Activated CD8-positive, alpha-beta T cell treated with anti-CD3 and anti-CD28 coated beads for 36 hours (primary cell): ENCODE results near the gene KIF17. TPM values are rescaled to one million over a fixed set of nuclear protein-coding genes. Genes with fewer than 3 reads are reported as not detected.

Experiments used
- ATAC-seq: fragments of 200-7000 bp; cut with Tn5 transposase; one replicate; pipeline ENCODE4 v1.10.0; 2021; ENCODE audit warnings: mild to moderate bottlenecking, moderate library complexity
- CTCF ChIA-PET: fragments of 350-600 bp; sonication (Branson Sonifier 250); formaldehyde crosslinking; loops from one replicate; lab custom pipeline; 2021; ENCODE audit warnings: antibody characterized with exemption; lab: Charles Lee
- POLR2A ChIA-PET: fragments of 350-600 bp; sonication (Branson Sonifier 250); formaldehyde crosslinking; loops from one replicate; lab custom pipeline; 2021; ENCODE audit warnings: antibody characterized with exemption; lab: Charles Lee
- DNase-seq: peaks from one replicate; pipeline ENCODE4 v3.0.0-alpha.2; 2020
- H3K27ac Mint-ChIP-seq: one replicate; pipeline ENCODE4 v1.8.0; 2021; ENCODE audit warnings: mild to moderate bottlenecking, mixed read lengths
- H3K27me3 Mint-ChIP-seq: one replicate; pipeline ENCODE4 v1.8.0; 2021; ENCODE audit warnings: mixed read lengths
- H3K36me3 Mint-ChIP-seq: one replicate; pipeline ENCODE4 v1.8.0; 2021; ENCODE audit warnings: low read depth, mixed read lengths
- H3K4me1 Mint-ChIP-seq: one replicate; pipeline ENCODE4 v1.8.0; 2021; ENCODE audit warnings: low read depth, mixed read lengths
- H3K4me3 Mint-ChIP-seq: one replicate; pipeline ENCODE4 v1.8.0; 2021; ENCODE audit warnings: mild to moderate bottlenecking, moderate library complexity, mixed read lengths
- H3K9me3 Mint-ChIP-seq: one replicate; pipeline ENCODE4 v1.8.0; 2021; ENCODE audit warnings: mixed read lengths
- intact Hi-C: fragments of 100-400 bp; cut with micrococcal nuclease; formaldehyde crosslinking; loops from one replicate; pipeline ENCODE4 v1.10.0; 2022
- total RNA-seq, 2 experiments: library from RNA; stranded (reverse); gene quantifications; one replicate each; pipeline ENCODE4 v1.2.3, GENCODE V29; 2021
- TF ChIP-seq, protein P1 (sequence below): fragments of 200-600 bp; IDR thresholded peaks from one replicate; pipeline ENCODE4 v1.8.0; 2022; ENCODE audit warnings: antibody characterized with exemption, mild to moderate bottlenecking

KIF17 gene
- not detected for total RNA-seq

DNA sequence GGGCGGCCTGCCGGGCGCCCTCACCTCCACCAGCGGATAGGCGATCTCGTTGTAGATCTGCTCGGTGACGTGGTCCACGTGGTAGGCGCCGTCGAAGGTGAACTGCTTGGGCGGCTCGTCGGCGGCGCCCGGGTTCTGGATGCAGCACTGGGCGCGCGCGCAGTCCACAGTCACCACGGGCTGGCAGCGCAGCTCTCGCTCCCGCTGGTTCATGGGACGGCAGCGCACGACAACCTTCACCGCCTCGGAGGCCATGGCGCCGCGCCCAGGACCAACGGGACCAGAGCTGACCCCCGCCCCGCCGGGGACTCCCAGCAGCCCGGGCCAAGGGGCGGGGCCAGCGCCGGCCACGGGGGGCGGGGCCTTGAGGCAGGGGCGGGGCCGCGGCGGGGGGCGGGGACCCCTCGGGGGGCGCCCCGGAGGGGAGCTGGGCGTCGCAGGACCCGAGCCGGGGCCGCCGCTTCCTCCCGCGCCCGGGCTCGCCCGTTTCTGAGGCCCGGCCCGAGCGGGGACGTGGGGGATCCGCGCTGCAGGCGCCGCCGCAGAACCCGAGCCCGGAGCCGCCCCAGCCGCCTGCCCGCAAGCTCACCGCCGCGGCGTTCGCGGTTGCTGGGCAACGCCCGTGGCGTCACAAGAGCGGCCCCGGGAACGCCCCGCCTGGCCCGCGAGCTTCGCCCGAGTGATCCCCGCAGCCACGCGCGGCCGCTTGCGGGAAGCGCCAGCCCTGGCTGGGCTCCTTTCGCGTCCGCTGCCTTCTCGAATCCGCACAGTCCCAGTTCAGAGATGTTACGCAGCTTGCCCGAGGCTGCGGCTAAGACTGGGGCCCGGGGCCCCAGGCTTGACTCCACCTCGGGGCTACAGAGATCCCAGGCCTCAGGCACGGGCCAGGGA, at the start of gene KIF17:
Gene KIF17, minus strand, starts transcription at position 556 of the 891 bp plus-strand sequence. Its CDS starts 301 bp downstream, at position 255.
- peaks cover 28% of the 10 kb centered on the region for H3K27me3 Mint-ChIP-seq
- DNase-seq (peak; percentile 56), ATAC-seq (peak; percentile 67)
- peak within 1 kb of the TSS; percentile 37 for H3K4me3 Mint-ChIP-seq
- ChIA-PET CTCF (interaction anchor here (1.9 to 2.6 kb wide), 2 partner anchors 13 to 21 kb away, joined by 4 to 15 read pairs; no protein-coding TSS in a partner anchor), POLR2A (interaction anchor here (0.6 to 0.9 kb wide), 2 partner anchors 10 to 142 kb away, joined by 3 to 4 read pairs; no protein-coding TSS in a partner anchor)
- H3K4me1 Mint-ChIP-seq: no peaks in the 10 kb centered on the region
- intact Hi-C loops: no loop called here
- H3K27ac Mint-ChIP-seq: no peak within 1 kb of the TSS
- H3K9me3 Mint-ChIP-seq: no peaks in the 10 kb centered on the region
- no peaks in the 10 kb centered on the region for H3K36me3 Mint-ChIP-seq
- TF ChIP-seq, protein P1, sequence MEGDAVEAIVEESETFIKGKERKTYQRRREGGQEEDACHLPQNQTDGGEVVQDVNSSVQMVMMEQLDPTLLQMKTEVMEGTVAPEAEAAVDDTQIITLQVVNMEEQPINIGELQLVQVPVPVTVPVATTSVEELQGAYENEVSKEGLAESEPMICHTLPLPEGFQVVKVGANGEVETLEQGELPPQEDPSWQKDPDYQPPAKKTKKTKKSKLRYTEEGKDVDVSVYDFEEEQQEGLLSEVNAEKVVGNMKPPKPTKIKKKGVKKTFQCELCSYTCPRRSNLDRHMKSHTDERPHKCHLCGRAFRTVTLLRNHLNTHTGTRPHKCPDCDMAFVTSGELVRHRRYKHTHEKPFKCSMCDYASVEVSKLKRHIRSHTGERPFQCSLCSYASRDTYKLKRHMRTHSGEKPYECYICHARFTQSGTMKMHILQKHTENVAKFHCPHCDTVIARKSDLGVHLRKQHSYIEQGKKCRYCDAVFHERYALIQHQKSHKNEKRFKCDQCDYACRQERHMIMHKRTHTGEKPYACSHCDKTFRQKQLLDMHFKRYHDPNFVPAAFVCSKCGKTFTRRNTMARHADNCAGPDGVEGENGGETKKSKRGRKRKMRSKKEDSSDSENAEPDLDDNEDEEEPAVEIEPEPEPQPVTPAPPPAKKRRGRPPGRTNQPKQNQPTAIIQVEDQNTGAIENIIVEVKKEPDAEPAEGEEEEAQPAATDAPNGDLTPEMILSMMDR: no peak

DNA sequence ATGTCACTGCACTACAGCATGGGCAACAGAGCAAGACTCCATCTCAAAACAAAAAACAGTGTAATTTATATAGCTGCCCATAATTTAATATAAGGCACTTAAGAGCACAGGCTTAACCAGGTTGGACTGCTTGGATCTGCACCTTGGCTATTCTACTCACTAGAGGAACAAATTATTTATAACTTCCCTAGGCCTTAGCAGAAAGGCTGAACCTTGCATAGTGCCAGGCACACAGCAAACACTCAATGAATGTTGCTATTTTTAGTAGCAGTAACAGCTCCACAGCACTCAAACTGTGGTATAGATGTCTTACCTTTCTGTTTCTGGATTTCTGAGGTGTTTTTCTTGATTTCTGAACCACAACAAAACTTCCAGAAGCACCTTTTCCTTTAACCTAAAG, 49.5 kb upstream of the KIF17 start:
- intact Hi-C loops: no loop called here
- DNase-seq: no peak
- Mint-ChIP-seq H3K27me3 (no peaks in the 10 kb centered on the region), H3K9me3 (no peaks in the 10 kb centered on the region), H3K27ac (no peak overlapping the region), H3K4me1 (no peaks in the 10 kb centered on the region), H3K4me3 (no peak overlapping the region), H3K36me3 (peaks cover 43% of the 10 kb centered on the region)
- ATAC-seq: no peak
- ChIA-PET CTCF (interaction anchor here (0.9 to 1.3 kb wide), 2 partner anchors 15 to 42 kb away, joined by 3 read pairs; no protein-coding TSS in a partner anchor), POLR2A (interaction anchor here (0.6 to 0.9 kb wide), 2 partner anchors 19 to 32 kb away, joined by 3 to 5 read pairs; partner anchors contain the start of gene HP1BP3)
- TF ChIP-seq, protein P1: no peak

DNA sequence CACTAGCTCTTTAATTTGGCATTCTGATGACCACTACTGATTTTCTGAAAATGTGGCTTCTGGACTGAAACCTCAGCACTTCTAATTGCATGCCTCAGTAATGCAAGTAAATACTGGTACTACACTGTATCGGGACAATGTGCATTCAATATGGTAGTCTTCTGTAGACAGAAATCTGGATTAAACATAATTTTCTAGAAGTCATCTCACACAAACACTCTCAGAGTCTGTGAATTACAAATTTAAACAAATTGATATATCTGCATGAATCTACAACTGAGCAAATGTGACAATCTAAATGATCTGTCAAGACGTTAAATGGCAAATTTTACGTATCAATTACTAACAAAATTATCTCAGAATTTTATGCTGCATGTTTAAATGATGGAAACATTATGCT, 45.6 kb upstream of the KIF17 start:
- H3K36me3 Mint-ChIP-seq: peaks cover 45% of the 10 kb centered on the region
- intact Hi-C loops: no loop called here
- no peak overlapping the region for H3K4me3 Mint-ChIP-seq
- ATAC-seq (no peak), DNase-seq (no peak)
- H3K27me3 Mint-ChIP-seq: no peaks in the 10 kb centered on the region
- POLR2A ChIA-PET: interaction anchor here (0.9 kb wide), 1 partner anchor 9 kb away, joined by 3 read pairs; no protein-coding TSS in a partner anchor
- no peaks in the 10 kb centered on the region for H3K9me3 Mint-ChIP-seq
- H3K27ac Mint-ChIP-seq: no peak overlapping the region
- TF ChIP-seq, protein P1: no peak
- CTCF ChIA-PET: interaction anchor here (1.0 kb wide), 1 partner anchor 67 kb away, joined by 3 read pairs; no protein-coding TSS in a partner anchor
- no peaks in the 10 kb centered on the region for H3K4me1 Mint-ChIP-seq

DNA sequence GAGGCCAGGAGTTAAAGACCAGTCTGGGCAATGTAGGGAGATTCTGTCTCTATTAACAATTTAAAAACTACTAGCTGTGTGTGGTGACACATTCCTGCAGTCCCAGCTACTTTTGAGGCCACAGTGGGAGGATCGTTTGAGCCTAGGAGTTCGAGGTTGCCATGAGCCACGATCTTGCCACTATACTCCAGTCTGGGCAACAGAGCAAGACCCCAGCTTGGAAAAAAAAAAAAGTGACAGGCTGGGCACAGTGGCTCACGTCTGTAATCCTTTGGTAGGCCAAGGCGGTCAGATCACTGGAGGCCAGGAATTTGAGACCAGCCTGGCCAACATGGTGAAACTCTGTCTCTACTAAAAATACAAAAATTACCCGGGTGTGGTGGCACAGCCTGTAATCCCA, 42.5 kb upstream of the KIF17 start:
- DNase-seq: no peak
- Mint-ChIP-seq H3K27ac (no peak overlapping the region), H3K9me3 (no peaks in the 10 kb centered on the region), H3K4me1 (no peaks in the 10 kb centered on the region), H3K27me3 (no peaks in the 10 kb centered on the region), H3K4me3 (no peak overlapping the region), H3K36me3 (peaks cover 48% of the 10 kb centered on the region)
- TF ChIP-seq, protein P1: no peak
- intact Hi-C loops: no loop called here
- ChIA-PET POLR2A (interaction anchor here (1.0 kb wide), 1 partner anchor 9 kb away, joined by 3 read pairs; no protein-coding TSS in a partner anchor), CTCF (no interaction called here)
- no peak for ATAC-seq
